Epithelial cell of prostate (primary cell): ENCODE results near the gene FAM227B.
"Not testable (repeated sequence)": the region's sequence is repeated elsewhere in the genome, so short reads cannot be mapped to it uniquely, and the experiment has no call there.

Experiments used
- DNase-seq: peaks from one replicate; pipeline ENCODE4 v3.0.0-alpha.2; 2011; ENCODE audit warnings: low read depth, low spot score
- H3K27ac ChIP-seq: fragments of 450-650 bp; 2 replicates; pipeline ENCODE4 v1.5.1; 2017; ENCODE audit warnings: mild to moderate bottlenecking

Gene FAM227B

DNA sequence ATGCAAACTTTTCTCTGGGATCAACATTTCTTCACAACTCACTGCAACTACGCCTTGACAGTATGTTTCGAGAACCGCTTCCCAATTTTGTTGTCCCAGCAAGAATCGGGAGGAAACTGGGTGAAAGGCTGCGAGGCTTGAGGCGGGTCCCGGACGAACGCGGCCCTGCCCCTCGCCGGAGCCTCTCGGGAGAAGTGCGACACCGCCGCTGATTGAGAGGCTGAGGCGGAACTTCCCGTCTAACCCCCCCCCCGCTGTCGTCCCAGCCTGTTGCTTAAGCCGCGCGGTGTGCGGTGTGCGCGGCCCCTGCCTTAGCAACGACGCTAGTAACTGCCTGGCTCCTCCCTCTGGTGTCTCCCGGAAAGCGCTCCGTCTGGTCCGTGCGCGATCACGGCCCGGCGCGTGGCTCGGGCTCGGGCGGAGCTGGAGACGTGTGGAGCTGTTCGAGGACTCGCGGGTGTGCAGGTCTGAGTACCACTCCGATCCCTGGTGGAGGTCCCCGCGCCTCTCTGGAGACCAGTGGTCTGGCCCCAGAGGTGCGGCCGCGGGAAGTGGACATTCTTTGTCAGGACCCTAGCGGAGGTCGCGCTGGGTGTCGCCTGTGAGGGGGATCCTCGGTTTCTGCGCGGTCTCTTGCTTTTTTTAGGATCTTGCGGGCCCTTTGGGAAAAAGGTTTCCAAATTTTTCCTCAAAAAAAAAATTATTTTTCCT lies at the start of gene FAM227B, which contains the start of gene DTWD1:
FAM227B (minus strand) TSS at position 161 of the 711 bp plus-strand sequence. CDS start 5,647 bp downstream, outside the sequence.
DTWD1 (plus strand) TSS at position 391 of the 711 bp plus-strand sequence. CDS start 4,120 bp downstream, outside the sequence.
- peak; percentile 92 for DNase-seq
- H3K27ac ChIP-seq: peak within 1 kb of the TSS; percentile 81

DNA sequence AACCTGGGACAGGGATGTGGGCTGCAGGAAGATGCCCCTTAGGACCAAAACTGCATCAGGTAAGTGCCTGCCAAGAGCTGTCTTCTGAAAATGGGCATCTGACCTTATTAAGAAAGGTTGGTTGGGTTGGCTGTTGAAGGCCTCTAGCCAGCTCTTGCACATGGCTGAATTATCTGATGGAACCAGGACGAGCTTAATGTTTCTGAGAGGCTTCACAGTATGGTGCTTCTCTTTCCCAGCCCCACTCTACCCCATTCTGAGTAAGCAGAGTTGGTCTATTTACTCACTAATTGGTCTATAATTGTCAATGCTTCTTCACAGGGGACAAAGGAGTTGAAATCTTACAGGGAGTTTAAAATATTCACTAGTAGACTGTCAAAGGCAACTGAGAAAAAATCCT lies 48.7 kb upstream of the FAM227B start:
- no peak overlapping the region for H3K27ac ChIP-seq
- DNase-seq: no peak

DNA sequence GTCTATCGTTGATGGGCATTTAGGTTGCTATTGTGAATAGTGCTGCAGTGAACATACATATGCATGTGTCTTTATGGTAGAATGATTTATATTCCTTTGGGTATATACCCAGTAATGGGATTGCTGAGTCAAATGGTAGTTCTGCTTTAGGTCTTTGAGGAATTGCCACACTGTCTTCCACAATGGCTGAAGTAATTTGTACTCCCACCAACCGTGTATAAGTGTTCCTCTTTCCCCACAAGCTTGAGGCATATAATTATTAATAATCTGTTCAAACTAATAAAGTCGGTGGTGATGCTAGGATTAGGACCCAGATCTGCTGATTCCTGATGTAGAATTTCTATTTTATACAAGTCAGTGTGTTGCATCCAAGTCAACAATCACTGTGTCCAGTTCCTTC lies 45.9 kb upstream of the FAM227B start:
- not testable (repeated sequence) for H3K27ac ChIP-seq, DNase-seq

- no peak overlapping the region for H3K27ac ChIP-seq
- DNase-seq: no peak
Measured at GRCh38 chr15:49664716-49665115, 44.1 kb upstream of the FAM227B start.

DNA sequence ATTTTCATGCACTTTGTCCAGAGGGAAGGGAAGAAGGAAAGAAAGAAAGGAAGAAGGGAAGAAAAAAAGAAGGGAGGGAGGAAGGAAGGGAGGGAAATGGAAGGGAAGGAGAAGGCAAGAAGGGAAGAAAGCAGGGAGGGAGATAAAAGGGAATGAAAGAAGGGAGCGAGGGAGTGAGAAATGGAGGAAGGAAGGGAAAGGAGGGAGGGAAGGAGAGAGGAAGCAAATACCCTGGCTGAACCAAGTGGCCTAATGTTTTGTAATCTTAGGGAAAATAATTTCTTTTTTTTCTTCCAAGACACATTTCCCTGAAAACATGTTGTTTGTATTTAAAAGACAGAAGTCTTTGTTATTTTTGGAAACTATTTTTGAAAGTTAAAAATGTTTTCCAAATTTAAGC lies 36.1 kb upstream of the FAM227B start:
- H3K27ac ChIP-seq: no peak overlapping the region
- DNase-seq: no peak

DNA sequence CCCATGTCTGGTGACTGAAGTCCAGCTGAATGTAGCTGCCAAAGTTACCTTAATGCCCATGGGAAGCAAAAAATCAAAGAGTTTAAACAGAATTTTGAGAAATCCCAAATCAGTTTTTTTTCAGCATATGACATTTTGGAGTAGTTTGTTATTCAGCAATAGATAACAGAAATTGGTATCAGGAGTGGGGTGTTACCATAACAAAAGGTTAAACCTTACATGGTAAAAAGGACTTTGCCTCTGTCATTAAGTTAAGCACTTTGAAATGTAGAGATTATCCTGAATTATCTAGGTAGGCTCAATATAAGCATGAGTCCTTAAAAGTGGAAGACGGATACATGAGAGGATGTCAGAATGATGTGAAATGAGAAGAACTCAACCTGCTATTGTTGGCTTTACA lies 32.3 kb upstream of the FAM227B start:
- H3K27ac ChIP-seq: no peak overlapping the region
- no peak for DNase-seq

DNA sequence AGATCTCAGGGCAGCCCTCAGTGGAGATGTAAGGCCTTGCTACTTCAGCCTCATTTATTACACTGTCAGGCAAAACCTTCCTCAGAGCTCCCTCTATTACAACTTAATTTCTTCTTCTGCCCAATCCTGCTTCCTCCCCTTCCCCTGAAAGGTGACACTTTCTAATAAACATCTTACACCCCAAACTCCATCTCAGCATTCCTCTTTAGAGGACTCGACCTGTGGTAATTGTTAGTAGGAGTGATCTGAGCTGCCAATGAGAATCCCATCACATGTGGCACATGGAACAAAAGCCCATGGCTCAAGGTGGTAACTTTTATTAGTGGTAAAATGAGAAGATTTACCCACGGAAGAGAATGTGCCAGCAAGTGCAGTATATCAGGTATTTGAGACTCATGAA lies 30.1 kb upstream of the FAM227B start:
- no peak for DNase-seq

GRCh38 chr15:49649987-49650386 lies 29.4 kb upstream of the FAM227B start:
- DNase-seq: no peak
- no peak overlapping the region for H3K27ac ChIP-seq

More for the DNA sequence above, 30.1 kb upstream of the FAM227B start:
- no peak overlapping the region for H3K27ac ChIP-seq

DNA sequence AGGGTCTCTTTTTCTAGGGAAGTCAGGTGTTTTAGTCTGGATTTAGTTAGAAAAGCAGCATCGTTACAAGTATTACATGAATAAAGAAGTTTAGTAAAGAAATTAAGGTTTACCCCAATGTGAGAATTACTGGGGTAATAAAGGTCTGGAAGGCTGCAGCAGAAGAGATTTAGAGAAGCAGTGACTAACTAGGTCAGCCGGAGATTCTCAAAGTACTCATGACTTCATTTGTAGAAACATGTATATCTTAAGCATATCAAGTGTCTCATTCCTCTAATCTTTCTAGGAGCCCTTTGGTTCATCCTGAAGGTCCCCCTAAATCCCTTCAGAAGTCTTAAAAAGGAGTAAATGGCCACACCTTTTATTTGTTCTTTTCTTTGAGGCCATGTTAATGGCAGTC lies 26.3 kb upstream of the FAM227B start:
- H3K27ac ChIP-seq: no peak overlapping the region
- no peak for DNase-seq

DNA sequence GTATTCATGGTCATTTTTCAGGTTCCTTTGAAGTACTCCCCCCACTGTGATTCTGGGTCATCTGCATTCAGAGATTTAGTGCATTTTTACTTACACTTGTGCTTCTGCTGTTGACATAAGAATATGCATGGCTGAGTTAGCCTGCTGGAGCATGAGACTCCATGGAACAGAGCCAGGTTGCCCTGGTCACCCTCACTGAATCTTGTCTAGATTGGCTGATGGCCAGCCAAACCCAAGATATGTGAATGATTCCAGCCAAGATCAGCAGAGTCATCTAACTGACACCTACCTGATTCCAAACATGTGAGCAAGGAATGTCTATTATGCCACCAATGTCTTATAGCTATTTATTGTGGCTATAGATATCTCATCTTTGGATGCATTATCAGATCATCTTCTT lies 25.3 kb upstream of the FAM227B start:
- peak; percentile 37 for DNase-seq
- H3K27ac ChIP-seq: no peak overlapping the region

DNA sequence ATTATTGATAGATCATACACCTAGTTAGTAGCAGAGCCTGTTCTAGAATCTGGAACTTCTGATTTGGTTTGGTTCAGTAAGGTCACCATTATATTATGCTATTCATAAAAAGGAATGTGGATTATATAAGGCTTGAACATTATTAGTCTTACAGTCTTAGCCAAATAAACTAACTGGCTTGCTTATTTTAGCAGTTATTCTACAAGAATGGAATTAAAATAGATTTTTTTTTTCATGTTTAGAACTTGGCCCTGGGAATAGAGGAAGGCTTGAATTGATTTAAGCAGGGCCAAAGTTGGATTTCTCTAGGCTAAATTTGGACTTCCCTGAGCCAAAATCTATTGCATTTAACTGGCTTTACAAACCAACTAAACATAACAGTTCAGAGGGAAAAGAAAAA lies 24.7 kb upstream of the FAM227B start:
- H3K27ac ChIP-seq: no peak overlapping the region
- DNase-seq: no peak

DNA sequence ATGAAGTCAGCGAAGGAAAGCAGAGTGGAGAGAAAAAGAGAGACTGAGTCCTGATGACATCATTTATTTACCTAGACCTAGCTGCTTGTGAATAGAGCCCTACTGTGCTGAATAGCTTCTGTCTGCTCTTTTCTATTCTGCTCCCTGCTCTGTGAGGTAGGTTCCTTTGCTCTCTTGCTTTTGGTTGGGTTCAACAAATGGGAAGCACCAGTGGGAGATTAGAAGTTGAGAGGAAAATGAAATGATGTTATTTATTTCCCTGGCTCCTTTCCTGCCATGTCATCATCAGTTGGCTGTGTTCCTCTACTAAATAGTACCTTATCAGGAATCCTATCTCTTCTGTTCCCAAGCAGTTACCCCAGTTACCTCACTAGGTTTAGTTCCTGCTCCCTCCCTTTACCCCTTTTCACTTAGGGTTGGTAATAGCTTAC lies 23.8 kb upstream of the FAM227B start:
- DNase-seq: no peak
- H3K27ac ChIP-seq: no peak overlapping the region

GRCh38 chr15:49637857-49638256 lies 17.2 kb upstream of the FAM227B start:
- no peak for DNase-seq
- no peak overlapping the region for H3K27ac ChIP-seq

DNA sequence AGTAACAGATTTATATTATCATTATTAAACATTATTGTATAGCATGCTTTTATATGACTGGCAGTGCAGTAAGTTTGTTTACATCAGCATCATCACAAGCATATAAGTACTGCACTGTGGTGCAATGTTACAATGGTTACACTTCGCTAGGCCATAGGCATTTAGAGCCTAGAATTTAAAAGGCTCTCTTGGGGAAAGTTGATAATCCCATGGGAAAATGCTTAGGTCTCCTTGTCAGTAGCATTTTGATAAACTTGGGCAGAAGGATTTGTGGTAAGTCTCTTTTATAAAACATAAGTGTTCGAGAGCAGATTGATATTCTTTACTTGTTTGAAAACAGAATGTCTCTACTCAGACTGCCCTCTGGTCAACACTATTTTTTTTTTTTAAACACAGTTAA lies 7.8 kb upstream of the FAM227B start:
- DNase-seq: no peak
- H3K27ac ChIP-seq: peak overlapping the region; percentile 65

GRCh38 chr15:49627407-49627877 lies 6.8 kb upstream of the FAM227B start:
- peak overlapping the region; percentile 65 for H3K27ac ChIP-seq
- peak; percentile 43 for DNase-seq

DNA sequence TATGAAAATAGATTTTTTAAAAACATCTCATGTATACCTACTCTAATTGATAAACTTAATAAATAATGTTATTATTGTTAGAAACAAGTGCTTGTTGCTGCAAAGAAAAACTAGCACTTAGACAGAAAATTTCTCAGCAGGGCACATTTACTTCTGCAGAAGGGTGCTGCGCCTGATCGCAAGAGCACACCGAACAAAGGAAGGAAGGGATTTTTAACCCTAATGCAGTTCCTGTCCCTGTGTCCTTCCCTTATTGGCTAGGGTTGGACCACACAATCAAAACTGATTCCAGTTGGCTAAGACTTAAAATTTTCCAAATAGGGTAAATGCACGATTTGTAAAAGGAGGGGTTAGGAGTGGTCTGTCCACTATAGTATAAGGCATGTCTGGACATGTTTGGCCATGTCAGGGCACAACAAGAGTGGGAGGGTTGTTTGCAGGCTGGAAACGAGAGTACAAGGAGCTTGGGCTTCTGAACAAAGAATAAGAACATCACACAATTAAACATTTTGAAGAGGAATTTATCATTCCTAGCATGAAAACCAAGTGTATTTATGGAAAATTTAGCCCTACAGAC lies 4.9 kb upstream of the FAM227B start:
- DNase-seq: no peak
- H3K27ac ChIP-seq: peak overlapping the region; percentile 65

GRCh38 chr15:49624056-49624455 lies 3.4 kb upstream of the FAM227B start:
- DNase-seq: no peak
- H3K27ac ChIP-seq: no peak overlapping the region

- DNase-seq: no peak
- no peak overlapping the region for H3K27ac ChIP-seq
Measured at GRCh38 chr15:49622561-49622960, 1.9 kb upstream of the FAM227B start.

- peak overlapping the region; percentile 81 for H3K27ac ChIP-seq
- DNase-seq: no peak
Measured at GRCh38 chr15:49621887-49622286, 1.3 kb upstream of the FAM227B start.

GRCh38 chr15:49621401-49621811 lies 788 bp upstream of the FAM227B start:
- H3K27ac ChIP-seq: peak overlapping the region; percentile 81
- DNase-seq: no peak

DNA sequence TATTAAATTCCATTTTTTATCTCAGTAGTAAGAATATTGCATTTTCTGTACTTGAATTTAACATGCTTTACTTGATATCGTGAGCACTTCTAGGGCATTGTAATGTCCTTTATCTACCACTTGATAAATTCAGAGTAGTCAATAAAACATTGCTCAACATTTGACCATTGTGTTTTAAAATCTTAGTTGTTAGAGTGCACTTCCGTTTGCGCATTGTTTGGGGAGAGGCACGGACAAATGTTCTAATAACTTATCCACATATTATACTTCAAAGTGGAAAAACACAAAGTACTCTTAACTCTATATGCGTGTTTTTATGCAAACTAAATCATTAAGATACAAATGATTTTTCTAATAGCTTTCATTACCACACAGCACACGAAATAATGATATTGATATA lies 419 bp downstream of the FAM227B start:
- peak overlapping the region; percentile 81 for H3K27ac ChIP-seq
- DNase-seq: no peak

- no peak overlapping the region for H3K27ac ChIP-seq
Measured at GRCh38 chr15:49619226-49619625, 1.4 kb downstream of the FAM227B start.

More at GRCh38 chr15:49619226-49619625, 1.4 kb downstream of the FAM227B start:
- DNase-seq: no peak
